Fibroblast of lung (primary cell): ENCODE results near the gene ARHGAP10.

Experiments used
- CTCF ChIP-seq, 2 donors: IDR thresholded peaks in 1 of 2; conservative IDR thresholded peaks in 1 of 2; 1 replicate in 1 of 2; 2 replicates in 1 of 2; pipeline ENCODE4 v1.5.1; 2011 to 2012; ENCODE audit warnings: low read length in 2 of 2, control low read depth in 1 of 2, inconsistent platforms in 1 of 2, low read depth in 1 of 2, mild to moderate bottlenecking in 1 of 2
- EZH2 ChIP-seq: IDR thresholded peaks from 2 replicates; pipeline ENCODE4 v1.5.1; 2012; ENCODE audit warnings: low read length, control low read depth, mild to moderate bottlenecking; ENCODE audit errors: missing control alignments

GRCh38 chr4:147984778-147985138 is 252.9 kb downstream of the ARHGAP10 start:
- TF ChIP-seq CTCF (conservative IDR thresholded peaks at IDR 0.05 in 1 of 2, IDR thresholded peaks at IDR 0.05 in 1 of 2; ENCODE audit: low read depth in 1 of 2, low read length in 2 of 2), result no peak
- no peak for TF ChIP-seq EZH2
